ENCODE data around the gene ITGA11.

ITGA11 gene

GRCh38 chr15:68409736-68410370 lies 22.1 kb downstream of the ITGA11 start:
- H3K9ac ChIP-seq (ENCODE audit: insufficient read length, low read depth): no peak overlapping the region
- H3K36me3 ChIP-seq (ENCODE audit: insufficient read depth, insufficient read length, low read length): peaks cover 3% of the 10 kb centered on the region
- H3K27me3 ChIP-seq (ENCODE audit: insufficient read depth, insufficient read length): no peaks in the 10 kb centered on the region
- TF ChIP-seq ZNF274 (IDR thresholded peaks at IDR 0.05; ENCODE audit: low read depth, low read length): no peak
- no peak for TF ChIP-seq YY1 (IDR thresholded peaks at IDR 0.05; ENCODE audit: insufficient read depth, insufficient read length)
- no peak for TF ChIP-seq SUZ12 (IDR thresholded peaks at IDR 0.05; ENCODE audit: extremely low read depth, insufficient read depth, insufficient read length)
- DNase-seq (ENCODE audit: low read depth, low spot score): no peak
- no peaks in the 10 kb centered on the region for H3K4me1 ChIP-seq (ENCODE audit: insufficient read depth, insufficient read length)
- no peak overlapping the region for H3K4me3 ChIP-seq (ENCODE audit: insufficient read length, low read depth)
- no peaks in the 10 kb centered on the region for H3K9me3 ChIP-seq (ENCODE audit: insufficient read depth, low read length)

GRCh38 chr15:68408971-68409370 lies 23.0 kb downstream of the ITGA11 start:
- no peaks in the 10 kb centered on the region for H3K27me3 ChIP-seq (ENCODE audit: insufficient read depth, insufficient read length)
- no peak for TF ChIP-seq ZNF274 (IDR thresholded peaks at IDR 0.05; ENCODE audit: low read depth, low read length)
- no peak for TF ChIP-seq YY1 (IDR thresholded peaks at IDR 0.05; ENCODE audit: insufficient read depth, insufficient read length)
- no peak for TF ChIP-seq SUZ12 (IDR thresholded peaks at IDR 0.05; ENCODE audit: extremely low read depth, insufficient read depth, insufficient read length)
- no peak for DNase-seq (ENCODE audit: low read depth, low spot score)

DNA sequence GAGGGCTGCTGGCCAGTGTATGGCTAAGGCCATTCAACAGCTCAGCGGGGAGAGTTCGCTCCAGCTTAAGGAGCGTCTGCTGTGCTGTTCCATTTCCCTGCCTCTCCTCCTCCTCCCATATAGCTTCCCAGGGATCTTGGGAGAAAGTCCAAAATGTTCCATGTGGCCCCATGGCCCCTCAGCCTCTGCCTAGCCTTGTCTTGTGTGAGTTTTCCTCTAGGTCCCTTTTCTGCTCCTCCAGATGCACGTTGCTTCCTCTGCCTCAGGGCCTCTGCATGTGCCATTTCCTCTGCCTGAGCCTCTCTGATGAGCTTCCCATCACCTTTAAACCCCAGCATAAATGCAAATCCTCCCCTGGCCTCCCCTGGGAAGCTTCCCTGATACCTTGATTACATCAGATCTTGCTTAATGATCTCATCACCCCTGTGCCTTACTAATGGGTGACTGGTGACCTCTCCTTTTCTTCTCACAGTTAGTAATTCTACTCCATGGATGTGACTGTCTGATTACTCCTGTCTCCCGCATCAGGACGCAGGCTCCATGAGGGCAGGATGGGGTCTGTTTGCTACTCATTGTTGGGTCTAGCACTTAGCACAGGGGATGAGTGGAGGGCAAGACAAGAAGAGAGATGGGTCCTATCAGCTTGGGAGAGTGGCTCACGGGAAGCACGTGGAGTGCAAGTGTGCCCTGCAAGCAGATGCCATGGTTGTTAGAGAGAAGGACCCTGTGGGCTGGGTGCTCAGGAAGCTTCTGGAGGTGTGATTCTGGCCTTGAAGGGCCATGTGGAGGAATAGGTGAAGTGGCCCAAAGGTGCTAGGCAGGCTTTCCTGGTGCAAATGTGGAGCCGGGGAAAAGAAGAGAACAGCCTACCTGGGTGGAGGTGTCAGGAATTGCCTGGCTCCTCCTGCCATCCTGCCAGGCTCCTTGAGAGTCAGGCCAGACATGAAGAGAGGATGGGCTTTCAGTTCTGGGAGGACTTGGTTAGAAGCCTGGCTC lies 23.8 kb downstream of the ITGA11 start:
- Histone ChIP-seq H3K4me1 (ENCODE audit: insufficient read depth, insufficient read length) (no peaks in the 10 kb centered on the region), H3K27me3 (ENCODE audit: insufficient read depth, insufficient read length) (no peaks in the 10 kb centered on the region), H3K9ac (ENCODE audit: insufficient read length, low read depth) (no peak overlapping the region), H3K9me3 (ENCODE audit: insufficient read depth, low read length) (no peaks in the 10 kb centered on the region), H3K36me3 (ENCODE audit: insufficient read depth, insufficient read length, low read length) (peaks cover 3% of the 10 kb centered on the region), H3K4me3 (ENCODE audit: insufficient read length, low read depth) (no peak overlapping the region)
- TF ChIP-seq ZNF274 (IDR thresholded peaks at IDR 0.05; ENCODE audit: low read depth, low read length): no peak
- no peak for TF ChIP-seq YY1 (IDR thresholded peaks at IDR 0.05; ENCODE audit: insufficient read depth, insufficient read length)
- TF ChIP-seq SUZ12 (IDR thresholded peaks at IDR 0.05; ENCODE audit: extremely low read depth, insufficient read depth, insufficient read length): no peak
- DNase-seq (ENCODE audit: low read depth, low spot score): no peak

More at GRCh38 chr15:68408971-68409370, 23.0 kb downstream of the ITGA11 start:
- Histone ChIP-seq H3K36me3 (ENCODE audit: insufficient read depth, insufficient read length, low read length) (peaks cover 3% of the 10 kb centered on the region), H3K9me3 (ENCODE audit: insufficient read depth, low read length) (no peaks in the 10 kb centered on the region), H3K4me3 (ENCODE audit: insufficient read length, low read depth) (no peak overlapping the region), H3K9ac (ENCODE audit: insufficient read length, low read depth) (no peak overlapping the region), H3K4me1 (ENCODE audit: insufficient read depth, insufficient read length) (no peaks in the 10 kb centered on the region)

- no peak overlapping the region for H3K4me3 ChIP-seq (ENCODE audit: insufficient read length, low read depth)
- no peak overlapping the region for H3K9ac ChIP-seq (ENCODE audit: insufficient read length, low read depth)
- no peaks in the 10 kb centered on the region for H3K9me3 ChIP-seq (ENCODE audit: insufficient read depth, low read length)
- peaks cover 7% of the 10 kb centered on the region for H3K36me3 ChIP-seq (ENCODE audit: insufficient read depth, insufficient read length, low read length)
- DNase-seq (ENCODE audit: low read depth, low spot score): no peak
- no peak for TF ChIP-seq SUZ12 (IDR thresholded peaks at IDR 0.05; ENCODE audit: extremely low read depth, insufficient read depth, insufficient read length)
- TF ChIP-seq ZNF274 (IDR thresholded peaks at IDR 0.05; ENCODE audit: low read depth, low read length): no peak
- TF ChIP-seq YY1 (IDR thresholded peaks at IDR 0.05; ENCODE audit: insufficient read depth, insufficient read length): no peak
- H3K4me1 ChIP-seq (ENCODE audit: insufficient read depth, insufficient read length): no peaks in the 10 kb centered on the region
- no peaks in the 10 kb centered on the region for H3K27me3 ChIP-seq (ENCODE audit: insufficient read depth, insufficient read length)
These were observed 24.6 kb downstream of the ITGA11 start for GRCh38 chr15:68407141-68407885.

DNA sequence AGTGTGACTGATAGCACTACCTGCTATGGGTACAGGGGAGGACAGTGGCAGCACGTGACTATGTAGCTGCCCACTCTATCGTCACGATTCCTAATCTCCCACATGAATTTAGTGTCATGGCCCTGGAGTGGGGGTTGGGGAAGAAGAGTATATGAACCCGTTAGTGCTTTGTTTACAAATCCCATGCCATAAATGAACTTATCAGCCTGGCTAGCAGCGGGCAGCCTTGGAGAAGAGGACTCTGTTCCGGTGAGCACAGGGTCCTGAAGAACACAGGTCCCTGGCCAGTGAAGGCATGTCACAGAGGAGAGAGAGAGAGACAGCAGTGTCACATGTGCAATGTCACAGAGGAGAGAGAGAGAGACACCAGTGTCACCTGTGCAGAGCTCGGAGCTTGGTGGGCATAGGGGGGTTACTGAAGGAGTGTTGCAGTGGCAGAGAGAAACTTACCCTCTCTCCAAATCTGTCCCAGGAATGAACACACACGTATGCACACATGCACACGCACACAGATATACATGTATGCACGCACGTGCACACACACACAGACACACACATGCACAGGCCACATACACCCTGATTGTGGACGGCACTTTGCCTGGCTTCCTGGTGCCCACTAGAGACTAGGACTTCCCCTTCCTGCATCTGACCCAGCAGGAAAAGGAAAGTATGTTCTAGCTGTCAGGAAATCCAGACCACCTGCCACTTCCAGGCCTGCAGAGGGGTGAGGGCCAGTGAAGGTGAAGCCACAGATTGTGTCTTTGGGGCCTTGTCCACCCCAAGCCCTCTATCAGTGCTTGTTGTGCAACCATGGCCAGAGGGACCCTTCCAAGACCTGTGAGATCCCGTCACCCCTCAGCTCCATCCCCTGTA lies 26.3 kb downstream of the ITGA11 start:
- DNase-seq (ENCODE audit: low read depth, low spot score): no peak
- Histone ChIP-seq H3K4me1 (ENCODE audit: insufficient read depth, insufficient read length) (no peaks in the 10 kb centered on the region), H3K27me3 (ENCODE audit: insufficient read depth, insufficient read length) (no peaks in the 10 kb centered on the region), H3K9me3 (ENCODE audit: insufficient read depth, low read length) (no peaks in the 10 kb centered on the region), H3K9ac (ENCODE audit: insufficient read length, low read depth) (no peak overlapping the region), H3K36me3 (ENCODE audit: insufficient read depth, insufficient read length, low read length) (peaks cover 7% of the 10 kb centered on the region), H3K4me3 (ENCODE audit: insufficient read length, low read depth) (no peak overlapping the region)
- no peak for TF ChIP-seq YY1 (IDR thresholded peaks at IDR 0.05; ENCODE audit: insufficient read depth, insufficient read length)
- TF ChIP-seq SUZ12 (IDR thresholded peaks at IDR 0.05; ENCODE audit: extremely low read depth, insufficient read depth, insufficient read length): no peak
- no peak for TF ChIP-seq ZNF274 (IDR thresholded peaks at IDR 0.05; ENCODE audit: low read depth, low read length)

GRCh38 chr15:68404056-68404798 lies 27.7 kb downstream of the ITGA11 start:
- no peaks in the 10 kb centered on the region for H3K9me3 ChIP-seq (ENCODE audit: insufficient read depth, low read length)
- H3K4me1 ChIP-seq (ENCODE audit: insufficient read depth, insufficient read length): no peaks in the 10 kb centered on the region
- H3K4me3 ChIP-seq (ENCODE audit: insufficient read length, low read depth): no peak overlapping the region
- H3K9ac ChIP-seq (ENCODE audit: insufficient read length, low read depth): no peak overlapping the region
- H3K36me3 ChIP-seq (ENCODE audit: insufficient read depth, insufficient read length, low read length): peaks cover 5% of the 10 kb centered on the region
- no peak for TF ChIP-seq YY1 (IDR thresholded peaks at IDR 0.05; ENCODE audit: insufficient read depth, insufficient read length)
- no peak for TF ChIP-seq ZNF274 (IDR thresholded peaks at IDR 0.05; ENCODE audit: low read depth, low read length)
- TF ChIP-seq SUZ12 (IDR thresholded peaks at IDR 0.05; ENCODE audit: extremely low read depth, insufficient read depth, insufficient read length): no peak
- H3K27me3 ChIP-seq (ENCODE audit: insufficient read depth, insufficient read length): no peaks in the 10 kb centered on the region
- no peak for DNase-seq (ENCODE audit: low read depth, low spot score)
